ENCODE data around the gene HAL. TPM values are rescaled to one million over a fixed set of nuclear protein-coding genes. Genes with fewer than 3 reads are reported as not detected.

The HAL gene
- total RNA-seq, 1 experiment from 2014 or later, result 0.39 TPM

GRCh38 chr12:95984682-95985081, 11.5 kb downstream of the HAL start:
- no peak for DNase-seq (ENCODE audit: low spot score)
- CTCF ChIA-PET, result no interaction called here

More at GRCh38 chr12:95984682-95985081, 11.5 kb downstream of the HAL start:
- Mint-ChIP-seq H3K27ac (no peak overlapping the region), H3K27me3 (ENCODE audit: low read depth) (no peaks in the 10 kb centered on the region), H3K9me3 (no peaks in the 10 kb centered on the region), H3K36me3 (no peaks in the 10 kb centered on the region), H3K4me3 (no peak overlapping the region), H3K4me1 (peaks cover 29% of the 10 kb centered on the region)
- no peak for ATAC-seq
- TF ChIP-seq NFYB (CRISPR knock-in tag; conservative IDR thresholded peaks at IDR 0.05; ENCODE audit: low read depth), result no peak
- no peak for TF ChIP-seq STAT6 (CRISPR knock-in tag; conservative IDR thresholded peaks at IDR 0.05; ENCODE audit: low read depth)
- no peak for TF ChIP-seq ZNF416 (CRISPR knock-in tag; IDR thresholded peaks at IDR 0.05)
- TF ChIP-seq ESRRA (CRISPR knock-in tag; IDR thresholded peaks at IDR 0.05; ENCODE audit: borderline replicate concordance), result no peak
- TF ChIP-seq SMAD3 (CRISPR knock-in tag; IDR thresholded peaks at IDR 0.05; ENCODE audit: borderline replicate concordance), result no peak
- no peak for TF ChIP-seq GABPB1 (CRISPR knock-in tag; IDR thresholded peaks at IDR 0.05)
- TF ChIP-seq, protein P1, sequence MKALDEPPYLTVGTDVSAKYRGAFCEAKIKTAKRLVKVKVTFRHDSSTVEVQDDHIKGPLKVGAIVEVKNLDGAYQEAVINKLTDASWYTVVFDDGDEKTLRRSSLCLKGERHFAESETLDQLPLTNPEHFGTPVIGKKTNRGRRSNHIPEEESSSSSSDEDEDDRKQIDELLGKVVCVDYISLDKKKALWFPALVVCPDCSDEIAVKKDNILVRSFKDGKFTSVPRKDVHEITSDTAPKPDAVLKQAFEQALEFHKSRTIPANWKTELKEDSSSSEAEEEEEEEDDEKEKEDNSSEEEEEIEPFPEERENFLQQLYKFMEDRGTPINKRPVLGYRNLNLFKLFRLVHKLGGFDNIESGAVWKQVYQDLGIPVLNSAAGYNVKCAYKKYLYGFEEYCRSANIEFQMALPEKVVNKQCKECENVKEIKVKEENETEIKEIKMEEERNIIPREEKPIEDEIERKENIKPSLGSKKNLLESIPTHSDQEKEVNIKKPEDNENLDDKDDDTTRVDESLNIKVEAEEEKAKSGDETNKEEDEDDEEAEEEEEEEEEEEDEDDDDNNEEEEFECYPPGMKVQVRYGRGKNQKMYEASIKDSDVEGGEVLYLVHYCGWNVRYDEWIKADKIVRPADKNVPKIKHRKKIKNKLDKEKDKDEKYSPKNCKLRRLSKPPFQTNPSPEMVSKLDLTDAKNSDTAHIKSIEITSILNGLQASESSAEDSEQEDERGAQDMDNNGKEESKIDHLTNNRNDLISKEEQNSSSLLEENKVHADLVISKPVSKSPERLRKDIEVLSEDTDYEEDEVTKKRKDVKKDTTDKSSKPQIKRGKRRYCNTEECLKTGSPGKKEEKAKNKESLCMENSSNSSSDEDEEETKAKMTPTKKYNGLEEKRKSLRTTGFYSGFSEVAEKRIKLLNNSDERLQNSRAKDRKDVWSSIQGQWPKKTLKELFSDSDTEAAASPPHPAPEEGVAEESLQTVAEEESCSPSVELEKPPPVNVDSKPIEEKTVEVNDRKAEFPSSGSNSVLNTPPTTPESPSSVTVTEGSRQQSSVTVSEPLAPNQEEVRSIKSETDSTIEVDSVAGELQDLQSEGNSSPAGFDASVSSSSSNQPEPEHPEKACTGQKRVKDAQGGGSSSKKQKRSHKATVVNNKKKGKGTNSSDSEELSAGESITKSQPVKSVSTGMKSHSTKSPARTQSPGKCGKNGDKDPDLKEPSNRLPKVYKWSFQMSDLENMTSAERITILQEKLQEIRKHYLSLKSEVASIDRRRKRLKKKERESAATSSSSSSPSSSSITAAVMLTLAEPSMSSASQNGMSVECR (CRISPR knock-in tag; IDR thresholded peaks at IDR 0.05; ENCODE audit: borderline replicate concordance), result no peak
- no peak for TF ChIP-seq AR (CRISPR knock-in tag; IDR thresholded peaks at IDR 0.05)
- TF ChIP-seq ATF6 (CRISPR knock-in tag; IDR thresholded peaks at IDR 0.05), result no peak
- TF ChIP-seq, protein P2, sequence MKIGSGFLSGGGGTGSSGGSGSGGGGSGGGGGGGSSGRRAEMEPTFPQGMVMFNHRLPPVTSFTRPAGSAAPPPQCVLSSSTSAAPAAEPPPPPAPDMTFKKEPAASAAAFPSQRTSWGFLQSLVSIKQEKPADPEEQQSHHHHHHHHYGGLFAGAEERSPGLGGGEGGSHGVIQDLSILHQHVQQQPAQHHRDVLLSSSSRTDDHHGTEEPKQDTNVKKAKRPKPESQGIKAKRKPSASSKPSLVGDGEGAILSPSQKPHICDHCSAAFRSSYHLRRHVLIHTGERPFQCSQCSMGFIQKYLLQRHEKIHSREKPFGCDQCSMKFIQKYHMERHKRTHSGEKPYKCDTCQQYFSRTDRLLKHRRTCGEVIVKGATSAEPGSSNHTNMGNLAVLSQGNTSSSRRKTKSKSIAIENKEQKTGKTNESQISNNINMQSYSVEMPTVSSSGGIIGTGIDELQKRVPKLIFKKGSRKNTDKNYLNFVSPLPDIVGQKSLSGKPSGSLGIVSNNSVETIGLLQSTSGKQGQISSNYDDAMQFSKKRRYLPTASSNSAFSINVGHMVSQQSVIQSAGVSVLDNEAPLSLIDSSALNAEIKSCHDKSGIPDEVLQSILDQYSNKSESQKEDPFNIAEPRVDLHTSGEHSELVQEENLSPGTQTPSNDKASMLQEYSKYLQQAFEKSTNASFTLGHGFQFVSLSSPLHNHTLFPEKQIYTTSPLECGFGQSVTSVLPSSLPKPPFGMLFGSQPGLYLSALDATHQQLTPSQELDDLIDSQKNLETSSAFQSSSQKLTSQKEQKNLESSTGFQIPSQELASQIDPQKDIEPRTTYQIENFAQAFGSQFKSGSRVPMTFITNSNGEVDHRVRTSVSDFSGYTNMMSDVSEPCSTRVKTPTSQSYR (CRISPR knock-in tag; IDR thresholded peaks at IDR 0.05), result no peak
- POLR2A ChIA-PET, result no interaction called here

All from WTC11 (cell line).